CD4-positive, alpha-beta T cell treated with Interleukin-2 at 100 ng/mL for 4 hours (primary cell): Measurements from ENCODE around the gene UBE2J2.

ENCODE experiments used
- DNase-seq: peaks from one replicate; pipeline ENCODE4 v3.0.0-alpha.2; 2020; ENCODE audit warnings: low spot score

Gene UBE2J2

DNA sequence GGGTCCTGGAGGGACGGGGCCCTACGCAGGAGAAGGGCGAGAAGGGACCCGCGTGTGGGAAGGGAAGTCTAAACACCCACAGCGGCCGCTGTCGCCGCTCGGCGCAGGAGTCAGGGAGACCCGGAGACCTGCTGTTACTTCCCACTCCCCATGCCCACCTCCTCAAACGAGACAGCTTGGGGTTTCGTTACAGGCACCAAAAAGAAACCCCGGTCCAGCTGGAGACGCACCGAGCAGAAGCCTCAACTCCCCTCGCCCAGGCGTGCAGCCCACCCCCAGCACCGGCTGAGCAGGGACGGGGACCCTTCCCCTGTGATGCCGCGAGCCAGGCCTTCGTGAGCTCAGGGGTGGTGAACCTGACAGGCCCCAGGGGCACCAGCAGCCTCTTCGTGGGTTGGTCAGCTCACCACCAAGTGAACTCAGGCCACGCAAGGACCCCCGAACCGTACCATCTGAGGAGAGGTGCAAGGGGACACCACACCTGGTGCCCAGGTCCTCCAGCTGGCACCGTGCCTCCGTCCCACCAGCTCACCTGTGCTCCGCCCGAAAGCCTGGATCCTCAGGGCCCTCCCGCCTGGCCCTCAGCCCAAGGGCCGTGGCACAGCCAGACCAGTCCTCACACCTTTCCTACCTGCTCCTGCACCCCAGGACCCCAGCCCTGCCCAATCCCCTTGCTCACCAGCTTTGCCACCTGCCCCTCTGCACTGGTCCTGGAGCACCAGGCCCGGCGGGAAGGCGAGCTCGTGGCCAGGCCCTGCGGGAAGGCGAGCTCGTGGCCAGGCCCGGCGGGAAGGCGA lies 46.9 kb downstream of the UBE2J2 start:
- DNase-seq = no peak

DNA sequence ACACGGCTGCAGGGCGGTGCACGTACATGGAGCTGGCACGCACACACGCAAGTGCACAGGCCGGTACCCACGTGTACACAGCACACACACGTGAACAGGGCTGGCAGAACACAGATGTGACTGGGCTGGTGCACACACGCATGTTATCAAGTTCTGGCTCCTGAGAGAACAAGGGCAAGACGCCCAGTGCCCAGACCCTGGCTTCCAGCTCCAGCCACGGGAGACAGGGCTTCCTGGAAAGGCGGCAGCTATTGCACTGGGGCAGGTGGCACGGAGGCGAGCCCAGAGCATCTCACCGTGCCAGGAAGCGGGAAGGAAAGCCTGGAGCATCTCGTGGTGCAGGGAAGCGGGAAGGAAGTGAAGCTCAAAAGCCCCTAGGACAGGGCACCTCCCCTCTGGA lies 47.7 kb downstream of the UBE2J2 start:
- DNase-seq = no peak

DNA sequence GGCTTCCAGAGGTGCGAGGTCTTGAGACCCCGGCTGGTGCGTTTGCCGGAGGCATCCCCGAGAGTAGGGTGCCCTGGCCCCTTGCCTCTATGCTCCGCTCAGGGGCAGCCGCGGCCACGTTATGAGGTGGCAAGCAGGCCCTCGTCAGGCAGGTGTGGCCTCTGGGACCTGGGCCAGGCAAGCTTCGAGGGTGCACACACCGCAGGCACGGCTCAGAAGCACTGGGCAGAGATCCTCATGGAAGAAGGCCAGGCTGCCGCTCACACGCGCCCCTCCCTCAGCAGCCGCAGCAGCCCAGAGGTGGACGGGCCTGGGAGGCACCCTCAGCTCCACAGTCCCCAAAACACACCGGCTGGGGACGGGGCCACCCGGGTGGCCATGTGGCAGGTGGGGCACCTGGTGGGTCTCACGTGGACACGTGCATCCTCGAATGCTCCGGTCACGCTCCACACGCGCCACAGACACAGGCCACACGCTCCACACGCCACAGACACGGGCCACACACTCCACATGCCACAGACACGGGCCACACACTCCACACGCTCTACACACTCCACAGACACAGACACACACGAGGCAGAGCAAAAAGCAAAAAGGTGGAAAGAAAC lies 48.3 kb downstream of the UBE2J2 start:
- DNase-seq = no peak

DNA sequence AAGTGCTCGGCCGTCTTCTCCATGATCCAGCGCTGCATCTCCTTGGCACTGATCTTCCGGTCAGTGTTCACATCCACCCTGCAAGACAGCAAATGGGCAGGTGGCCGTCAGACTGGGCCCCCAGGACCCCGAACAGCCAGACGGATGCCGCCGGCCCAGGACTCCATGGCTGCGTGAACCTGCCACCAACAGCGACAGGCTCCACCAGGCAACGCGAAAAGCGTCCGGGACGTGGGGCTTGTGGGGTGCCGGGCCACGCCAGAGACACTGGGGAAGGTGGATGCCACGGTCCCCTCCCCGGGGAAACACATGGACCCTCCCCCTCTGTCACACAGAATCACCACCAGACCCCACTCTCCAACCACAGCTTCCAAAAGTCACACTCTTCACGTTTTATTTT lies 49.8 kb downstream of the UBE2J2 start:
- no peak for DNase-seq

DNA sequence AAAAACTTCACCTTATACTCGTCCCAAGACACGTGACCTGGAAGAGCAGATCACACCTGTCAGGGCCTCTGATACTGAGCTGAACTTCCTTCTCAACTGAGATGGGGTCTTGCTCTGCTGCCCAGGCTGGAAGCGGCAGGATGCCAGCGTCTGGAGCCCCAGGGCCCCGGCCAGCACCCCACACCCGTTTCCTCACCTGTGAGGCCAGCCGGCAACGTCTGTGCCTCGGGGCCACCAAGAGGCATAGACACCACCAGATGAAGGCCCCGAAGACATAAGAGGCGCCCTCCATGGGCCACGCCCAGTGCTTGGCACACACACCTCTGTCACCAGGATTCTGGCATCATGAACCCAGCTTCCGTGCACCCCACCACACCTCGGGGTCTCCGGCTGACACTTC lies 50.3 kb downstream of the UBE2J2 start:
- no peak for DNase-seq

DNA sequence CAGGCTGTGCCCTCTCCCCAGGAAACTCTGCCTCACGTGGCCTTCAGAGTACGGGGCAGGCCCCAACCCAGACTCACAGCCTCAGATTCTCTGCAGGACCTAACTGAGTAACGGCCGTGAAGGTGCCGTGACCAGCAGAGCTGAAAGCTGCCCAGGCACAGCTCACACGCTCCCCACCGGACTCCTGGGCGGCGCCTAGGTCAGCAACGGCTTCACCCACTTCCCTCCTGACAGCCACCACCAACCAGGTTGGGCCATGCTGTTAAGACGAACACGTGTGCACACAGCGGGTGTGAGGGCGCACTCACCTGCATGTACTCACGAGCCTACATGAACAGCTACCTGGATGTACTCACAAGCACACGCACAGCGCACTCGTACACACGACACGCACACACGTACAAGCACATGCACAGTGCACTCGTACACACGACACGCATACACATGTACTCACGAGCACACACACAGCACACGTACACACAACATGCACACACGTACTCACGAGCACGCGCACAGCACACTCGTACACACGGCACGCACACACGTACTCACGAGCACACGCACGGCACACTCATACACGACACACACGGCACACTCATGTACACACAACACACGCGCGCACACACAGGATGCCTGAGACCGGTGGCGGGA lies 51.0 kb downstream of the UBE2J2 start:
- no peak for DNase-seq

DNA sequence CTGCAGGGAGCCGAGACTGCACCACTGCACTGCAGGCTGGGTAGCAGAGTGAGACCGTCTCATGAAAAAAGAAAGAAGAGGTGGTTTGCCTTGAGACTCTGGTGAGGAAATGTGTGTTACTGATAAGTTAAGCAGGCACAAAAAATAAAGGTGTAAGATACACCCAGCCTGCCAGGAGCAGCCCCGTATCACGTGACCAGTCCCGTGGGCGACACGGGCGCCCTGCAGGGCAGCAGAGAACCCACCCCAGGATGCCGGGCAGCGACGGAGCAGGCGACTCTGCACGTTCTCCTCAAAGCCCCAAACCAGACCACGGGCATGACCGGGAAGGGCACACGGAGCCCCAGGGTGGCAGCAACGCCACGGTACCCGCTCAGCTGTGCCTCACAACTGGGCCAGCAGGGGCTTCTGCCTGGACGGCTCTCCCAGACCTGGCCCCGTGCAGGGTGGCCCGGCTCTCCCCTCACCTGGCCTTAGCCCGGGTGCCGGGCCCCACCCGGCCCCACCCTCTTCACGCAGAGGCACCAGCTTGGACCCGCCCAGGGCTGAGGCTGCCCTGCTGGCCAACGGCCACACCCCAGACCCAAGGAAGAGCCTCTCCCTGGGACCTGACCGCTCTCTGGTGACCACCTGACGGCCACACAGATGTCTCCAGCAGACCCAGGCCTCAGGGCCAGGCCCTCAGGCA lies 51.6 kb downstream of the UBE2J2 start:
- DNase-seq = no peak

DNA sequence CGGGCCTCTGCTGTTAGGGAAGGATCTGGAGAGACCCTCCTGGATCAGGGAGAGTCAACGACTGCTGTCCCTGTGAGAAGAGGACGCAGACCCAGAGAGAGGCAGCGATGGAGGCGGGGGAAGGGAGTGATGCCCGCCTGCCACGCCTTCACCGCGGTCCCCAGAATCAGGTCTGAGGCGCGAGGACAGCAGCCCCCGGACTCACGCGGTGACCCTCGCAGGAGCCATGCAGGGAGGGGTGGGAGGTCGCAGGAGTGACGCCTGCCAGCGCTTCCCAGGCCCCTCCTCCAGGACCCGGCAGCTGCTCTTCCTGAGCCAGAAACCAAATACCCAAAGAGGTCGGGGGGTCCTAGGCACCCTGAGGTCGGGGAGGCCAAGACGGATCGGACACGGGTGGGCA lies 53.5 kb downstream of the UBE2J2 start:
- no peak for DNase-seq

DNA sequence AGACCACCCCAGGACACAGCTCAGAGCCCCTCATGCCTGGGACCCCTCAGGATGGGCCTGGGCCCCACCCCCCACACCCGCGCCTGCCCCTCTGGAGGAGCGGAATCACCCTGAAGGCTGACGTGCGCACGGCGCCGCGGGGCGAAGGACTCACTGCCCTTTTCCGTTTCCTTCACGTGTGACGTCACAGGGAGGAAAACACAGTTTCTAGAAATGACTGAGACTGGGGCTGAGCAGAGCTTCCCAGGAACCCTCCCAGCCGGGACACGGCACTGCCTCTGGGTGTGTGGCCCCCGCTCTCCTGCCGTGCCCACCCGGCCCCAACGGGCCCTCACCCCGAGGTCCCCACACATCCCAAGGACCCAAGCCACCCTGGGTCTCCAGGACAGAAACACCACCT lies 54.3 kb downstream of the UBE2J2 start:
- peak; percentile 63 for DNase-seq

DNA sequence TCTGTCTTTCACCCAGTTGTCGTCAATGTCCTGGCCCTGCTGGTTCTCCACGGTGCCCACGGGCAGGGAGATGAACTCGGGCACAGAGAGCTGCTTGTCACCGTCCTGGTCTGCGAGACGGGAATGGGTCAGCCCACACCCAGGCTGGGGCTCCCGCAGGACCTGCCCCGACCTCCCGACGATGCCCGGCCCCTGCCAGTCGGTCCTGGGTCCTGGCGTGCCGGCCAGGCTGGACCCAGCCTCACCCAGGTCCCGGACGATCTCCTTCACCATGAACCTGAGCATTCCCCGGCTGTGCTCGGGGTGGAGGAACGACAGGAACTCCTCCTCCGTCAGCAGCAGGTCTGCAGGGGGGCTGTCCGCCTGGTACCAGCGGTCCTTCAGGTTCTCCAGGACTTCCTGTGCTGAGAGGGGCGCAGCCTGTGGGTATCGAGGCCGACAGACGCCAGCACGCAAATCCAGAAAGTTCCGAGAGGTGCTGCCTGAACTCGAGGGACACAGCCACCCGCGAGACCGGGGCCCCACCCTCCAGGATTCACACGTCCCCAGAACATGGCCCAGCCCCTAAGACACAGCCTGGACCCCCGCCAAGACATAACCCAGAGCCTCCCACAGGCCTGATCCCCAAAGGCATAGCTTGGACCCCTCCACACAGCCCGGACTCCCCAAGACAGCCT lies 55.0 kb downstream of the UBE2J2 start:
- no peak for DNase-seq

DNA sequence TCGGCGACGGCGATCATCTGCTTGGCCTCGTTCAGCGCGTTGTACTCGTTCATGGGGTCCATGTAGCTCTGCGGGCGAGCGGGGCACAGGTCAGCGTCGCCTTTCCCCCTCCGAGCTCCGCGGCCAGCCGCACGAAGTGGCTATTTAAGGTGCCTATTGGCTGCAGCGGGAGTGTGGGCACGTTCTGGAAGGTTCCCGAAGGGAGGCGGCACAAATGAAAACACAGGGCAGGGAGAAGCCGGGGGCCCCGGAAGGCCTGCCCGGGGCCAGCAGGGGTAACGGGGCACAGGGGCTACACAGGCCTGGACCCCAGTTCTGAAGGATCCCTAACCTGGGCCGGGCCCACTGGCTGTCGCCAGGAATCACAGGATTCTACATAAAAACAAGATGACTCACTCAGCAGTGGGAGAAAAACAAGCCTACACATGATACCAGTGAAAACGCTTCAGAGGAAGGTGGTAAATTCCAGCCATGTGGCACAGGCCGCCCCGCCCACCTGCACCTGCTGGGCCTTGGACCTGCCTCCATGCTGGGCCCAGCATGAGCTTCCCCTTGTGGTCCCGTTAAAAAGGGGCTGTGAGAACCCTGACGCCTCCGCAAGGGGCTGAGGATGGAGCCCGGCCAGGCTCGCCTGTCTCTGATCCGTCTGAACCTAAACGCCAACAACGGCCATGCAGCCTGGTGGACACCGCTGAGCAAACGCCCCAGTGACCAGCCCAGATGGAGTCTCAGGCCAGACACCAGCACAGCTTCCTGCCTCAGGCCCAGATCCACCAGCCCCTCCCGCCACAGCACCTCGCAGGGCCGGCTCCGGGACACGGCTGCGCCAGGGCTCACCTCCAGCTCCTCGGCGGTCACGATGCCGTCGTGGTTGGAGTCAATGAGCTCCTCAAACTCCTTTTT lies 55.8 kb downstream of the UBE2J2 start:
- DNase-seq = peak; percentile 55

DNA sequence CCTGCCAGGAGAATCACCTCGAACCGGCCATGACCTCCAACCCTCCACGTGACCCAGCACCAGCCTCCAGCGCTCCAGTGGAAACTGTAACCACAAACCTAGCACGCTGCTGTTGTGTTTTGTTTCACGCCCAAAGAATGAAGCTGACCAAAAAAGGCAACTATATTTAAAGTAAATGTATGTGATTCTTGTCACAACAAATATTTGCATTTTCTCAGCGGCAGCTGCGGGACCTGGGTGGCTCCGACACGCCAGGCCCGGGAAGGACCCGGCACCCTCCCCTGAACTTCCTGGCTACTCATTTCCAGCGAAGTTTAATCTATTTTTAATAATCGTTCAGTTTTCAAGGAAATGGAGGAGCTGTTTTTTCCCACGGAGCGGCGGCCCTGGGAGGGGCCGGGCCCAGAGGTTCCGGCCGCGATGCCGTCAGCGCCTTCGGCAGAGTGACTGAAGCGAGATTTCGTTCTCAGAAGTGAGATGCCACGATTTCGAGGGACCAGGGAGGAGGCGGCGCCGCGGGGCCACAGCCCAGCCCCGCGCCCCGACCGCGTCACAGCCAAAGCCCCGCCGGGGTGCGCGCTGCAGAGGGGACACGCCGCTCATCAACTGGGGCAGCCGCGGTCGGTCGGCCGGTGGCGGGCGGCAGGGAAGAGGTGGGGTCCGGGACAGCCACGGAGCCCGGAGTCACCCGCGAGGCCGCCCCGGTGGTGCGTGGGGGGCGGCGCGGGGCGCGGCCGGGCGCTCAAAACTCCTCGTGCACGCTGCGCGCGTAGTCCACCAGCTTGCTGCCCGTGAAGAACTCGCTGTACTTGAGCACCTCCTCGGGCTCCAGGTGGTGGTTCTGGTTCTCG lies 56.7 kb downstream of the UBE2J2 start:
- peak; percentile 79 for DNase-seq

DNA sequence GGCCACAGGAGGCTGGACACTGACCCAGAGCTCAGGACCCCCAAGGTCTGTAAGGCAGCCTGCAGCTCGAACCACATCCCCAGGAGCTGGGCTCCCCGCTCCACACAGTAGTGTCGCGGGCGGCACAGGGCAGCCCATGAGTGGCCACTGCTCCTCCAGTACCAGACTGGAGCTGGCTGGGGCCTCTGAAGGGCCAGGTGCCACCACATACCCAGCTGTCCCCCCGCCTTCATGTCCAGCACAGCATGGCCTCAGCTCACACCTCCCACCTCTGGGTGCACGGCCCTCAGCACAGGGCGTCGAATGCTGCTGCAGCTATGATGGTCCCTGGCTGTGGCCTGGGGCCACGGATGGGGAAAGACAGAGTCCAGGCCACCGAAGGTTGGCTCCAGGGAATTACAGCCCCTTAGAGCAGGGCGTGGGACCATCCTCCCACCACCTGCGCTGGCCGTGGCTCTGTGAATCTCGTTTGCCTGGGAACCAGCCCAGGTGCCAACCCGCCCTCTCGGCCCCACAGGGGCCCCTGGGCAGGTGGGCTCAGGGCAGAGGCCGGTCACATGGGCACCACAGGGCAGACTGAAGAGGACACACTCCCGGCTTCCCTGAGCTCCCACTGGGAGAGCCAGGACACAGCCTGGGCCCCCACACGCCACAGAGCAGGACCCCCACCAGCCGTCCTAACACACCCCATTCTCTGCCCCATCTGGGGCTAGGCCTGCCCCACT lies 57.6 kb downstream of the UBE2J2 start:
- DNase-seq = no peak

DNA sequence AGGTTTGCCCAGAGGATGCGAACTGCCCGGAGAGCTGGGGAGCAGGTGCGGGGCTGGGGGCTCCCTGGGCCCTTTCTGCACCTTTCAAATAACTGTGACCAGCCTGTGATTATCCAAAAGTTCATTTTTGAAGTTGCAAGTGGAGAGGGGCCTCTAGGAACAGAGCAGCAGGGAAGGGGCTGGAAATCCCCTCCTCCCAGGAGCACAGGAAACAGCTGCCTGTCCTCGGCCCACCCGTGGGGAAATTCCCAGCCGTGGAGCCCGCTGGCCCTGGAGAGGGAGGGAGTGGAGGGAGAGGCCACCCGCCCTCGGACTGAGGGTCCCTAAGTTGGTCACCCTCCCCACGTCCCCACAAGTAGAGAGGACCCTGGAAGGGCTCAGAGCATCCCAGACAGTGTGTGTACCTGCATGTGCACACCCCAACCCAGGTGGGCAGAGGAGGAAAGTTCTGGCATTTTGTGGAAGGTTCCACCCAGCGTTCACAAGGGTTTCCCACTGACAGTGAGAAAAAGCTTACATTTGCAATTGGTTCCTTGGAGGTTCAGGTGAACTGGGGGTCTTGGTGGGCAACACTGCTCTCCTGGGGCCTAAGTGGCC lies 58.5 kb downstream of the UBE2J2 start:
- DNase-seq = peak; percentile 39

DNA sequence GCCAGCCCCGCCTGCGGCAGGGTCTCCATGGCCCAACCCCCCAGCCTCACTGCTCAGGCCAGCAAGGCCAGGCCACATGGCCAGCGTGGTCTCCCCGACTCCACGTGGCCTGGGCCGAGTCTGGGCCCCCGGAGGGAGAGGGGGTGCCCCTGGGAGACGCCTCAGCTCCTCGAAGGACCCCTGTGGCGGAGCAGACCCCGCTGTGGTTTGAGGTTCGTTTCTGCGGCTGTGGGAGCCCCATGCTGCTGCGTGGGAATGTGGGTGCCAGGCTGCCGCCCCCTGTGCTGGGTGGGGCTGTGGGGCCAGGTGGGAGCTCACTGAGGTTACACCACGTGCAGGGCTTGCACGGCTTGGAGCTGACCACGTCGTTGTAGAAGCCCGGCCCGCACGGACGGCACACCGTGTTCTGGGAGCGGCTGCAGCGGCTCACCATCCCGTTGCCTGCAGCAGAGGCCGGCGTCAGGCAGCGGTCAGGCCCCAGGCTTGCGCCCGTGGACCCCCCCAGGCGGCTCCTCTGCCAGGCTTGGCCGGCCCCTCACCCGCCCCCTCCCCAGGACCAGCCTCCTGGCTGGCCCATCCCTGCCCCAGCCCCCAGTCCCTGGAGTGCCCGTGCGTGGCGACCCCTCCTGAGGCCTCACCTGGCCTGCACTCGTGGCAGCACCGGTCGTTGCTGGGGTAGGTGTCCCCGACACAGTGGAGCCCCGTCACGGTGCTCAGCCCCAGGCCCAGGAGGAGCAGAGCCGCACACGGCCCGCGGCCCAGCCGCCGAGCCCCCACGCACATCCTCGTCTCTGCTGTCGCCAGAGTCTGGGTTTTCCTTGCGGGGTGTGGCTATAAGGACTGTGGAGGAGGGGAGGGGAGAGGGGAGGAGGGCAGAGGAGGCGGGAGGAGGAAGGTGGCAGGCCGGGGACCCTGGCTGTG lies 60.0 kb downstream of the UBE2J2 start, which contains the start of gene TNFRSF4:
Gene TNFRSF4 (minus strand): TSS at position 809 of the 921 bp plus-strand sequence. CDS start 26 bp downstream, at position 783.
- DNase-seq = peak; percentile 27

DNA sequence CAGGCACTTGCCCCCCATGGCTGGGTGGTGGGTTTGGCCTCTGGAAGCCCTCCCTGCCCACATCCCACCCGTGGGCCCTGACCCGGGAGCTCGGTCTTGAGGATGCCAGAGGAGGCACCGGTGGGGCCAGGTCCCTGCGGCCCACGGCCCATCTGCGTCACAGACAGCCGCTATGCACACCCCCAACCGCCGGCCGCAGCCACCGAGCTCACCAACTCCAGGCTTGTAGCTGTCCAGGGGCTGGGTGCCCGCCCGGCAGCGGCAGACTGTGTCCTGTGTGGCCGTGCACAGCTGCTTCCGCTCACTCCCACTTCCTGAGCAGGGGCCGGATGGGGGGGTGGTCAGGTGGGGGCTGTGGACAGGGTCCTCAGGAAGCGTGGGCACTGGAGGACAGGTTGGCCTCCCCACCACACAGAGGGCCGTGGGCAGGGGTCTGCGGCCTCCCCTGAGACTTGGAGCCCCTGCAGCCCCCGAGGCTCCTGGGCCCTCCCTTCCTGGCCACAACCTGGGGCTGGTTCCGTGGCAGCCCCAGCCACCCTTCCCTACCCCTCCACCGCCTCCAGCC lies 60.8 kb downstream of the UBE2J2 start:
- DNase-seq = peak; percentile 37
